Gastroesophageal sphincter (tissue), 4 donors: ENCODE data around the gene KRTAP19-3. TPM values are rescaled to one million over a fixed set of nuclear protein-coding genes. Genes with fewer than 3 reads are reported as not detected.

Source experiments
- ATAC-seq: fragments of 150-250 bp; one replicate; pipeline ENCODE4 v1.9.1; 2016; ENCODE audit warnings: mild to moderate bottlenecking, moderate library complexity
- H3K27ac ChIP-seq, 4 donors: fragments of 200-600 bp; sonication (generic) in 3 of 4; 1 replicate in 3 of 4; 2 replicates in 1 of 4; pipeline ENCODE4 v1.5.1; 2016 to 2019
- H3K27me3 ChIP-seq: fragments of 200-600 bp; sonication (generic); one replicate; pipeline ENCODE4 v1.5.1; 2019
- H3K36me3 ChIP-seq, 2 donors: fragments of 200-600 bp; sonication (generic); one replicate each; pipeline ENCODE4 v1.5.1; 2019; ENCODE audit warnings: control low read depth in 1 of 2
- H3K4me1 ChIP-seq, 3 donors: fragments of 200-600 bp; sonication (generic); 1 replicate in 2 of 3; 2 replicates in 1 of 3; pipeline ENCODE4 v1.5.1; 2016 to 2019; ENCODE audit warnings: control low read depth in 2 of 3
- H3K4me3 ChIP-seq, 2 donors: fragments of 200-600 bp; sonication (generic); one replicate each; pipeline ENCODE4 v1.5.1; 2019; ENCODE audit warnings: mild to moderate bottlenecking in 1 of 2, moderate library complexity in 1 of 2
- H3K9me3 ChIP-seq, 3 donors: fragments of 200-600 bp; sonication (generic); one replicate each; pipeline ENCODE4 v1.5.1; 2017 to 2019; ENCODE audit warnings: control low read depth in 2 of 3
- CTCF ChIP-seq, 4 experiments: fragments of 200-600 bp in 2 of 4; fragments of 450-650 bp in 2 of 4; sonication (generic) in 1 of 4; IDR thresholded peaks; one replicate each; pipeline ENCODE4 v1.5.1; 2017 to 2019; ENCODE audit warnings: antibody characterized with exemption in 4 of 4, mild to moderate bottlenecking in 2 of 4, moderate library complexity in 2 of 4
- EP300 ChIP-seq: sonication (generic); formaldehyde crosslinking; IDR thresholded peaks from one replicate; pipeline ENCODE4 v1.6.1; 2017; ENCODE audit warnings: antibody characterized with exemption, mild to moderate bottlenecking
- POLR2A ChIP-seq, 2 donors: fragments of 450-650 bp; IDR thresholded peaks; one replicate each; pipeline ENCODE4 v1.6.1; 2017; ENCODE audit warnings: antibody characterized with exemption in 2 of 2, mild to moderate bottlenecking in 2 of 2, moderate library complexity in 1 of 2
- POLR2AphosphoS5 ChIP-seq: sonication (generic); formaldehyde crosslinking; IDR thresholded peaks from one replicate; pipeline ENCODE4 v1.6.1; 2017; ENCODE audit warnings: antibody characterized with exemption
- WGBS, 2 donors: methylation state at CpG; one replicate each; pipeline ENCODE4 v1.1.5; 2018; ENCODE audit warnings: low coverage in 1 of 2; 5-methylcytosine and 5-hydroxymethylcytosine counted together
- small RNA-seq, 4 donors: library from RNA; depleted of rRNA; stranded (forward); fragments of <200 nt; gene quantifications; one replicate each; pipeline ENCODE3, GENCODE V24; 2016
- total RNA-seq, 4 donors: library from RNA; depleted of rRNA; stranded (reverse); fragments of >200 nt; gene quantifications; one replicate each; pipeline ENCODE4 v1.1.0, GENCODE V29; 2016

KRTAP19-3 gene
- total RNA-seq, 4 donors from 2014 or later: 1.7 TPM; not detected in 3

GRCh38 chr21:30447056-30447455 lies 44.8 kb downstream of the KRTAP19-3 start:
- Histone ChIP-seq H3K27me3 (no peaks in the 10 kb centered on the region), H3K4me1 (no peaks in the 10 kb centered on the region), H3K36me3 (no peaks in the 10 kb centered on the region), H3K27ac (no peak overlapping the region), H3K9me3 (no peaks in the 10 kb centered on the region), H3K4me3 (no peak overlapping the region)
- ATAC-seq: no peak
- TF ChIP-seq POLR2AphosphoS5 (no peak), CTCF (IDR thresholded peaks at IDR 0.05) (no peak), POLR2A (IDR thresholded peaks at IDR 0.05) (no peak), EP300 (no peak)
- WGBS, 2 donors: 38 to 45% methylated on average over 4 of the region's 4 CpGs

- no peak for ATAC-seq
- H3K9me3 ChIP-seq: no peaks in the 10 kb centered on the region
- 29 to 80% methylated on average over 1 of the region's 1 CpG for WGBS, 2 donors
Measured at GRCh38 chr21:30444204-30444603, 47.6 kb downstream of the KRTAP19-3 start.

GRCh38 chr21:30443226-30443625 lies 48.6 kb downstream of the KRTAP19-3 start:
- H3K4me1 ChIP-seq: no peaks in the 10 kb centered on the region

More at GRCh38 chr21:30444204-30444603, 47.6 kb downstream of the KRTAP19-3 start:
- H3K27ac ChIP-seq: no peak overlapping the region
- TF ChIP-seq POLR2AphosphoS5 (no peak), POLR2A (IDR thresholded peaks at IDR 0.05) (no peak), CTCF (IDR thresholded peaks at IDR 0.05) (no peak), EP300 (no peak)
- H3K27me3 ChIP-seq: no peaks in the 10 kb centered on the region
- no peak overlapping the region for H3K4me3 ChIP-seq
- H3K36me3 ChIP-seq: no peaks in the 10 kb centered on the region
- no peaks in the 10 kb centered on the region for H3K4me1 ChIP-seq

More at GRCh38 chr21:30443226-30443625, 48.6 kb downstream of the KRTAP19-3 start:
- TF ChIP-seq POLR2A (IDR thresholded peaks at IDR 0.05): no peak
- TF ChIP-seq CTCF (IDR thresholded peaks at IDR 0.05): no peak
- TF ChIP-seq EP300: no peak
- no peak for TF ChIP-seq POLR2AphosphoS5
- no peak overlapping the region for H3K27ac ChIP-seq
- no peak overlapping the region for H3K4me3 ChIP-seq
- no peaks in the 10 kb centered on the region for H3K27me3 ChIP-seq
- H3K36me3 ChIP-seq: no peaks in the 10 kb centered on the region
- H3K9me3 ChIP-seq: no peaks in the 10 kb centered on the region
- no peak for ATAC-seq

Small RNA genes lying within 50 kb of the gene (small RNA-seq; reads per million reads assigned to genes)
- 0 reads per million in 4 donors for gene AP000567.1
- 0 reads per million in 4 donors for gene KRTAP19-10P
- gene KRTAP19-11P: 0 reads per million in 4 donors
- gene KRTAP19-9P: 0 reads per million in 4 donors

Other genes starting within 250 kb of the KRTAP19-3 start
- not detected for gene KRTAP24-1, start 209.1 kb downstream of the KRTAP19-3 start, total RNA-seq
- gene KRTAP25-1, start 202.5 kb downstream of the KRTAP19-3 start, total RNA-seq: not detected
- gene KRTAP26-1, start 171.7 kb downstream of the KRTAP19-3 start, total RNA-seq: not detected
- gene KRTAP27-1, start 154.3 kb downstream of the KRTAP19-3 start, total RNA-seq: not detected
- gene KRTAP23-1, start 143.4 kb downstream of the KRTAP19-3 start, total RNA-seq: not detected
- gene KRTAP13-2, start 119.7 kb downstream of the KRTAP19-3 start, total RNA-seq: not detected
- not detected for gene KRTAP13-1, start 96.0 kb downstream of the KRTAP19-3 start, total RNA-seq
- not detected for gene KRTAP13-3, start 66.1 kb downstream of the KRTAP19-3 start, total RNA-seq
- not detected for gene KRTAP13-4, start 61.8 kb downstream of the KRTAP19-3 start, total RNA-seq
- gene KRTAP15-1, start 51.7 kb downstream of the KRTAP19-3 start, total RNA-seq: not detected
- not detected for gene KRTAP19-1, start 11.6 kb downstream of the KRTAP19-3 start, total RNA-seq
- not detected for gene KRTAP19-2, start 4.6 kb downstream of the KRTAP19-3 start, total RNA-seq
- gene KRTAP19-4, start 5.2 kb upstream of the KRTAP19-3 start, total RNA-seq: not detected
- not detected for gene KRTAP19-5, start 10.1 kb upstream of the KRTAP19-3 start, total RNA-seq
- not detected for gene KRTAP19-6, start 49.9 kb upstream of the KRTAP19-3 start, total RNA-seq
- not detected for gene KRTAP19-7, start 69.3 kb upstream of the KRTAP19-3 start, total RNA-seq
- gene KRTAP22-2, start 98.4 kb upstream of the KRTAP19-3 start, total RNA-seq: not detected
- not detected for gene KRTAP6-3, start 100.4 kb upstream of the KRTAP19-3 start, total RNA-seq
- not detected for gene KRTAP6-2, start 106.9 kb upstream of the KRTAP19-3 start, total RNA-seq
- not detected for gene KRTAP22-1, start 109.1 kb upstream of the KRTAP19-3 start, total RNA-seq
- not detected for gene KRTAP6-1, start 121.9 kb upstream of the KRTAP19-3 start, total RNA-seq
- gene KRTAP20-1, start 124.4 kb upstream of the KRTAP19-3 start, total RNA-seq: not detected
- gene KRTAP20-4, start 128.6 kb upstream of the KRTAP19-3 start, total RNA-seq: not detected
- not detected for gene KRTAP20-2, start 143.2 kb upstream of the KRTAP19-3 start, total RNA-seq
- gene KRTAP20-3, start 150.9 kb upstream of the KRTAP19-3 start, total RNA-seq: not detected
- not detected for gene KRTAP21-3, start 226.8 kb upstream of the KRTAP19-3 start, total RNA-seq